Neural cell (in vitro differentiated cells): Measurements from ENCODE around the gene SMIM17. TPM values are rescaled to one million over a fixed set of nuclear protein-coding genes. Genes with fewer than 3 reads are reported as not detected.

ENCODE experiments used
- H2AFZ ChIP-seq: fragments of 200-600, 300-800 bp; sonication (generic), shearing (Covaris generic); 2 replicates; pipeline ENCODE4 v1.6.0; 2014; ENCODE audit warnings: low read depth, mild to moderate bottlenecking, antibody characterized with exemption, low read length, moderate library complexity
- H3F3A ChIP-seq: fragments of 200-600 bp; shearing (Covaris generic); 2 replicates; pipeline ENCODE4 v1.6.1; 2016; ENCODE audit warnings: mild to moderate bottlenecking, moderate library complexity, mixed read lengths, antibody characterized with exemption, low read length; ENCODE audit not compliant: insufficient read depth, poor library complexity, severe bottlenecking
- H3K27ac ChIP-seq: fragments of 200-600, 300-800 bp; sonication (generic), shearing (Covaris generic); 2 replicates; pipeline ENCODE4 v1.5.1; 2014; ENCODE audit warnings: mild to moderate bottlenecking, low read length, moderate library complexity
- H3K27me3 ChIP-seq: fragments of 300-800, 200-600 bp; sonication (generic), shearing (Covaris generic); 2 replicates; pipeline ENCODE4 v1.6.0; 2014; ENCODE audit warnings: mild to moderate bottlenecking, low read depth, low read length, moderate library complexity; ENCODE audit not compliant: insufficient read depth
- H3K36me3 ChIP-seq: fragments of 300-800, 200-600 bp; sonication (generic), shearing (Covaris generic); 2 replicates; pipeline ENCODE4 v1.5.1; 2014; ENCODE audit warnings: mild to moderate bottlenecking, antibody characterized with exemption, low read length, moderate library complexity; ENCODE audit not compliant: insufficient read depth
- H3K4me2 ChIP-seq: fragments of 300-800, 200-600 bp; sonication (generic), shearing (Covaris generic); 2 replicates; pipeline ENCODE4 v1.6.0; 2014; ENCODE audit warnings: mild to moderate bottlenecking, low read length
- H3K4me3 ChIP-seq: fragments of 300-800, 200-600 bp; sonication (generic), shearing (Covaris generic); 2 replicates; pipeline ENCODE4 v1.5.1; 2014; ENCODE audit warnings: mild to moderate bottlenecking, low read length, moderate library complexity
- H3K79me2 ChIP-seq: fragments of 200-600 bp; shearing (Covaris generic); replicated peaks from 2 replicates; pipeline ENCODE4 v1.6.0; 2014; ENCODE audit warnings: mild to moderate bottlenecking, low read length, moderate library complexity; ENCODE audit not compliant: insufficient read depth
- H3K9ac ChIP-seq: fragments of 300-800, 200-600 bp; sonication (generic), shearing (Covaris generic); 2 replicates; pipeline ENCODE4 v1.6.1; 2016; ENCODE audit warnings: mild to moderate bottlenecking, low read length, mixed read lengths
- H3K9me2 ChIP-seq: fragments of 200-600 bp; shearing (Covaris generic); 2 replicates; pipeline ENCODE4 v1.6.1; 2016; ENCODE audit warnings: mild to moderate bottlenecking, low read length, mixed read lengths; ENCODE audit not compliant: insufficient read depth
- H3K9me3 ChIP-seq: fragments of 200-600, 300-800 bp; sonication (generic), shearing (Covaris generic); 2 replicates; pipeline ENCODE4 v1.6.1; 2016; ENCODE audit warnings: mild to moderate bottlenecking, mixed run types, low read length, moderate library complexity, mixed read lengths
- H4K20me1 ChIP-seq: fragments of 200-600 bp; shearing (Covaris generic); 2 replicates; pipeline ENCODE4 v1.6.1; 2016; ENCODE audit warnings: mild to moderate bottlenecking, mixed run types; ENCODE audit not compliant: insufficient read depth
- EP300 ChIP-seq: fragments of 450-650 bp; conservative IDR thresholded peaks from 2 replicates; pipeline ENCODE4 v1.6.1; 2014; ENCODE audit warnings: antibody characterized with exemption, mild to moderate bottlenecking, moderate library complexity; ENCODE audit not compliant: poor library complexity, severe bottlenecking
- EZH2 ChIP-seq: fragments of 200-600, 300-800 bp; shearing (Covaris generic), sonication (generic); IDR thresholded peaks from 2 replicates; pipeline ENCODE4 v1.6.1; 2014; ENCODE audit warnings: antibody characterized with exemption, low read length, borderline replicate concordance, mild to moderate bottlenecking; ENCODE audit not compliant: insufficient read depth, poor library complexity, severe bottlenecking
- MXI1 ChIP-seq: fragments of 450-650 bp; conservative IDR thresholded peaks from 2 replicates; pipeline ENCODE4 v1.6.1; 2014; ENCODE audit warnings: antibody characterized with exemption, mild to moderate bottlenecking; ENCODE audit not compliant: poor library complexity, severe bottlenecking
- POLR2AphosphoS5 ChIP-seq: IDR thresholded peaks from 2 replicates; pipeline ENCODE4 v1.6.1; 2012
- RAD21 ChIP-seq: fragments of 450-650 bp; conservative IDR thresholded peaks from 2 replicates; pipeline ENCODE4 v1.6.1; 2014; ENCODE audit warnings: antibody characterized with exemption, mild to moderate bottlenecking, moderate library complexity
- SMC3 ChIP-seq: fragments of 450-650 bp; conservative IDR thresholded peaks from 2 replicates; pipeline ENCODE4 v1.6.1; 2014; ENCODE audit warnings: antibody characterized with exemption, mild to moderate bottlenecking, moderate library complexity; ENCODE audit not compliant: poor library complexity
- TAF1 ChIP-seq: IDR thresholded peaks from 2 replicates; pipeline ENCODE4 v1.6.1; 2012; ENCODE audit warnings: low read depth
- polyA plus RNA-seq: library from polyadenylated mRNA; depleted of rRNA; stranded (reverse); fragments of >200 nt; gene quantifications from 2 replicates; pipeline ENCODE4 v1.2.3, GENCODE V29; 2014
- TF ChIP-seq, protein P1 (sequence below): fragments of 450-650 bp; IDR thresholded peaks from 2 replicates; pipeline ENCODE4 v1.5.1; 2014; ENCODE audit warnings: antibody characterized with exemption, mild to moderate bottlenecking, moderate library complexity; ENCODE audit not compliant: poor library complexity, severe bottlenecking
- TF ChIP-seq, protein P2 (sequence below): IDR thresholded peaks from 2 replicates; pipeline ENCODE4 v1.6.1; 2012; ENCODE audit warnings: borderline replicate concordance

The SMIM17 gene
- polyA plus RNA-seq, 1 donor from 2014 or later: 14.2 TPM

DNA sequence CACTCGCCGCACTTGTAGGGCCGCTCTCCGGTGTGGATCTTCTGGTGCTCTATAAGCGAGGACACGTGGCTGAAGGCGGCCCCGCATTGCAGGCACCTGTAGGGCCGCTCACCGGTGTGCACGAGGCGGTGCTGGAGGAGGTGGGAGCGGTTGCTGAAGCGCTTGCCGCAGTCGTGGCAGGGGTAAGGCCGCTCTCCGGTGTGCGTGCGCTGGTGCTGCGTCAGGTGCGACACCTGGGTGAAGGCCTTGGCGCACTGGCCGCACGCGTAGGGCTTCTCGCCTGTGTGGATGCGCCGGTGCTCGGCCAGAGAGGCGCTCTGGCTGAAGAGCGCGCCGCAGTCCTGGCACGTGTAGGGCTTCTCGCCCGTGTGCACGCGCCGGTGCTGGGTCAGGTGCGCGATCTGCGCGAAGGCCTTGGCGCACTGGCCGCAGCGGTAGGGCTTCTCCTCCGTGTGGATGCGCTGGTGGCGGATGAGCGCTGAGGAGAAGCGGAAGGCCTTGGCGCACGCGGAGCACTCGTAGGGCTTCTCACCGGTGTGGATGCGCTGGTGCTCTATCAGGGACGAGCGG lies 21.1 kb downstream of the SMIM17 start:
- no peak overlapping the region for H3K4me3 ChIP-seq
- H3K27ac ChIP-seq: no peak overlapping the region
- H3K79me2 ChIP-seq: no peaks in the 10 kb centered on the region
- H2AFZ ChIP-seq: no peak overlapping the region
- no peaks in the 10 kb centered on the region for H4K20me1 ChIP-seq
- H3K4me2 ChIP-seq: no peak overlapping the region
- H3K9ac ChIP-seq: no peak overlapping the region
- H3K9me3 ChIP-seq: peaks cover 26% of the 10 kb centered on the region
- TF ChIP-seq EP300: no peak
- TF ChIP-seq SMC3: no peak
- no peak for TF ChIP-seq MXI1
- TF ChIP-seq RAD21: no peak
- TF ChIP-seq, protein P1, sequence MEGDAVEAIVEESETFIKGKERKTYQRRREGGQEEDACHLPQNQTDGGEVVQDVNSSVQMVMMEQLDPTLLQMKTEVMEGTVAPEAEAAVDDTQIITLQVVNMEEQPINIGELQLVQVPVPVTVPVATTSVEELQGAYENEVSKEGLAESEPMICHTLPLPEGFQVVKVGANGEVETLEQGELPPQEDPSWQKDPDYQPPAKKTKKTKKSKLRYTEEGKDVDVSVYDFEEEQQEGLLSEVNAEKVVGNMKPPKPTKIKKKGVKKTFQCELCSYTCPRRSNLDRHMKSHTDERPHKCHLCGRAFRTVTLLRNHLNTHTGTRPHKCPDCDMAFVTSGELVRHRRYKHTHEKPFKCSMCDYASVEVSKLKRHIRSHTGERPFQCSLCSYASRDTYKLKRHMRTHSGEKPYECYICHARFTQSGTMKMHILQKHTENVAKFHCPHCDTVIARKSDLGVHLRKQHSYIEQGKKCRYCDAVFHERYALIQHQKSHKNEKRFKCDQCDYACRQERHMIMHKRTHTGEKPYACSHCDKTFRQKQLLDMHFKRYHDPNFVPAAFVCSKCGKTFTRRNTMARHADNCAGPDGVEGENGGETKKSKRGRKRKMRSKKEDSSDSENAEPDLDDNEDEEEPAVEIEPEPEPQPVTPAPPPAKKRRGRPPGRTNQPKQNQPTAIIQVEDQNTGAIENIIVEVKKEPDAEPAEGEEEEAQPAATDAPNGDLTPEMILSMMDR: no peak
- no peak for TF ChIP-seq TAF1
- TF ChIP-seq, protein P2, sequence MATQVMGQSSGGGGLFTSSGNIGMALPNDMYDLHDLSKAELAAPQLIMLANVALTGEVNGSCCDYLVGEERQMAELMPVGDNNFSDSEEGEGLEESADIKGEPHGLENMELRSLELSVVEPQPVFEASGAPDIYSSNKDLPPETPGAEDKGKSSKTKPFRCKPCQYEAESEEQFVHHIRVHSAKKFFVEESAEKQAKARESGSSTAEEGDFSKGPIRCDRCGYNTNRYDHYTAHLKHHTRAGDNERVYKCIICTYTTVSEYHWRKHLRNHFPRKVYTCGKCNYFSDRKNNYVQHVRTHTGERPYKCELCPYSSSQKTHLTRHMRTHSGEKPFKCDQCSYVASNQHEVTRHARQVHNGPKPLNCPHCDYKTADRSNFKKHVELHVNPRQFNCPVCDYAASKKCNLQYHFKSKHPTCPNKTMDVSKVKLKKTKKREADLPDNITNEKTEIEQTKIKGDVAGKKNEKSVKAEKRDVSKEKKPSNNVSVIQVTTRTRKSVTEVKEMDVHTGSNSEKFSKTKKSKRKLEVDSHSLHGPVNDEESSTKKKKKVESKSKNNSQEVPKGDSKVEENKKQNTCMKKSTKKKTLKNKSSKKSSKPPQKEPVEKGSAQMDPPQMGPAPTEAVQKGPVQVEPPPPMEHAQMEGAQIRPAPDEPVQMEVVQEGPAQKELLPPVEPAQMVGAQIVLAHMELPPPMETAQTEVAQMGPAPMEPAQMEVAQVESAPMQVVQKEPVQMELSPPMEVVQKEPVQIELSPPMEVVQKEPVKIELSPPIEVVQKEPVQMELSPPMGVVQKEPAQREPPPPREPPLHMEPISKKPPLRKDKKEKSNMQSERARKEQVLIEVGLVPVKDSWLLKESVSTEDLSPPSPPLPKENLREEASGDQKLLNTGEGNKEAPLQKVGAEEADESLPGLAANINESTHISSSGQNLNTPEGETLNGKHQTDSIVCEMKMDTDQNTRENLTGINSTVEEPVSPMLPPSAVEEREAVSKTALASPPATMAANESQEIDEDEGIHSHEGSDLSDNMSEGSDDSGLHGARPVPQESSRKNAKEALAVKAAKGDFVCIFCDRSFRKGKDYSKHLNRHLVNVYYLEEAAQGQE: no peak
- TF ChIP-seq POLR2AphosphoS5: no peak
- no peak for TF ChIP-seq EZH2
- H3K36me3 ChIP-seq: no peaks in the 10 kb centered on the region
- H3K27me3 ChIP-seq: no peaks in the 10 kb centered on the region
- H3F3A ChIP-seq: no peaks in the 10 kb centered on the region
- no peaks in the 10 kb centered on the region for H3K9me2 ChIP-seq

DNA sequence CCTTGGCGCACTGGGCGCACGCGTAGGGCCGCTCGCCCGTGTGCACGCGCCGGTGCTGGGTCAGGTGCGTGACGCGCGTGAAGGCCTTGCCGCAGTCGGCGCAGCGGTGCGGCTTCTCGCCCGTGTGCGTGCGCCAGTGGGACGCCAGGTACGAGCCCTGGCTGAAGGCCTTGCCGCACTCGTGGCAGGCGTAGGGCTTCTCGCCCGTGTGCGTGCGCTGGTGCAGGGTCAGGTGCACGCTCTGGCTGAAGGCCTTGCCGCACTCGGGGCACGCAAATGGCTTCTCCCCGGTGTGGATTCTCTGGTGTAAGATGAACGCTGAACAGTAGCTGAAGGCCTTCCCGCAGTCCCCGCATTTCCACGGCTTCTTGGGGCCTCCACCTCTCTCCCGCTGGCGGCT lies 21.6 kb downstream of the SMIM17 start:
- Histone ChIP-seq H2AFZ (no peak overlapping the region), H3K9me3 (peaks cover 22% of the 10 kb centered on the region), H3K36me3 (no peaks in the 10 kb centered on the region), H3F3A (no peaks in the 10 kb centered on the region), H3K4me2 (no peak overlapping the region), H3K79me2 (no peaks in the 10 kb centered on the region), H3K4me3 (no peak overlapping the region), H3K27ac (no peak overlapping the region), H3K27me3 (no peaks in the 10 kb centered on the region), H4K20me1 (no peaks in the 10 kb centered on the region), H3K9me2 (no peaks in the 10 kb centered on the region), H3K9ac (no peak overlapping the region)
- TF ChIP-seq RAD21 (no peak), MXI1 (no peak), EZH2 (no peak), SMC3 (no peak), POLR2AphosphoS5 (no peak), EP300 (no peak), TAF1 (no peak)
- TF ChIP-seq, protein P1: no peak
- TF ChIP-seq, protein P2: no peak
